Loucy (cell line): ENCODE data around the gene SNX8.

Source experiments
- H2AFZ ChIP-seq: fragments of 200-600 bp; sonication (generic); 2 replicates; pipeline ENCODE4 v1.6.0; 2016; ENCODE audit warnings: antibody characterized with exemption, mild to moderate bottlenecking, low read length, moderate library complexity
- H3F3A ChIP-seq: fragments of 200-600 bp; 2 replicates; pipeline ENCODE4 v1.6.0; 2016; ENCODE audit warnings: antibody characterized with exemption, low read depth, mild to moderate bottlenecking
- H3K27me3 ChIP-seq: fragments of 200-600 bp; sonication (generic); 2 replicates; pipeline ENCODE4 v1.6.1; 2014; ENCODE audit warnings: low read length, mild to moderate bottlenecking; ENCODE audit not compliant: insufficient read depth, poor library complexity, severe bottlenecking
- H3K36me3 ChIP-seq: fragments of 200-600 bp; sonication (generic); 2 replicates; pipeline ENCODE4 v1.6.1; 2016; ENCODE audit warnings: low read length; ENCODE audit not compliant: insufficient read depth
- H3K4me1 ChIP-seq: fragments of 200-600 bp; sonication (generic); 2 replicates; pipeline ENCODE4 v1.5.1; 2014; ENCODE audit warnings: low read length, mild to moderate bottlenecking; ENCODE audit not compliant: insufficient read depth, poor library complexity, severe bottlenecking
- H3K4me2 ChIP-seq: fragments of 200-600 bp; sonication (generic); 2 replicates; pipeline ENCODE4 v1.6.0; 2014; ENCODE audit warnings: antibody characterized with exemption, low read length, low read depth, mild to moderate bottlenecking; ENCODE audit not compliant: poor library complexity, severe bottlenecking
- H3K4me3 ChIP-seq: fragments of 200-600 bp; sonication (generic); 2 replicates; pipeline ENCODE4 v1.5.1; 2014; ENCODE audit warnings: low read length, mild to moderate bottlenecking, mixed read lengths; ENCODE audit not compliant: poor library complexity, severe bottlenecking
- H3K79me2 ChIP-seq: fragments of 200-600 bp; sonication (generic); 2 replicates; pipeline ENCODE4 v1.6.1; 2014; ENCODE audit warnings: low read length; ENCODE audit not compliant: insufficient read depth
- H3K9ac ChIP-seq: fragments of 200-600 bp; sonication (generic); 2 replicates; pipeline ENCODE4 v1.6.0; 2014; ENCODE audit warnings: mild to moderate bottlenecking, low read depth, low read length, moderate library complexity; ENCODE audit not compliant: poor library complexity, severe bottlenecking
- H3K9me2 ChIP-seq: fragments of 200-600 bp; sonication (generic); replicated peaks from 2 replicates; pipeline ENCODE4 v1.6.1; 2016; ENCODE audit warnings: low read depth, low read length, mixed read lengths
- H3K9me3 ChIP-seq: fragments of 200-600 bp; sonication (generic); 2 replicates; pipeline ENCODE4 v1.6.1; 2014; ENCODE audit warnings: mild to moderate bottlenecking, antibody characterized with exemption, low read length, low read depth; ENCODE audit not compliant: insufficient read depth
- H4K20me1 ChIP-seq: fragments of 200-600 bp; sonication (generic); 2 replicates; pipeline ENCODE4 v1.6.0; 2014; ENCODE audit warnings: antibody characterized with exemption, low read length, mild to moderate bottlenecking; ENCODE audit not compliant: insufficient read depth, poor library complexity, severe bottlenecking
- CTCF ChIP-seq: fragments of 200-600 bp; sonication (generic); conservative IDR thresholded peaks from 2 replicates; pipeline ENCODE4 v1.5.1; 2014; ENCODE audit warnings: mild to moderate bottlenecking, antibody characterized with exemption, low read length
- EZH2phosphoT487 ChIP-seq: fragments of 200-600 bp; IDR thresholded peaks from 2 replicates; pipeline ENCODE4 v1.6.1; 2018; ENCODE audit warnings: antibody characterized with exemption, mild to moderate bottlenecking, moderate library complexity, borderline replicate concordance

The SNX8 gene

GRCh38 chr7:2239242-2239641 lies 75.0 kb downstream of the SNX8 start:
- Histone ChIP-seq H3K27me3 (no peaks in the 10 kb centered on the region), H3K36me3 (peaks cover 23% of the 10 kb centered on the region; the same call in 1 of the 2 replicates), H3K4me2 (no peak overlapping the region), H3K4me1 (peaks cover 29% of the 10 kb centered on the region), H3F3A (peaks cover 7% of the 10 kb centered on the region; the same call in 1 of the 2 replicates), H3K9ac (no peak overlapping the region), H4K20me1 (peaks cover 17% of the 10 kb centered on the region), H3K9me2 (no peaks in the 10 kb centered on the region), H3K9me3 (no peaks in the 10 kb centered on the region), H3K79me2 (peaks cover 52% of the 10 kb centered on the region), H3K4me3 (no peak overlapping the region), H2AFZ (no peak overlapping the region)
- TF ChIP-seq CTCF = no peak

- Histone ChIP-seq H3K4me2 (no peak overlapping the region), H3K79me2 (peaks cover 37% of the 10 kb centered on the region)
- no peak for TF ChIP-seq EZH2phosphoT487
- TF ChIP-seq CTCF = no peak
Measured at GRCh38 chr7:2237109-2237602, 77.1 kb downstream of the SNX8 start.

GRCh38 chr7:2233926-2234325 lies 80.3 kb downstream of the SNX8 start:
- Histone ChIP-seq H3F3A (peaks cover 9% of the 10 kb centered on the region; the same call in 1 of the 2 replicates), H3K9me3 (no peaks in the 10 kb centered on the region), H3K9ac (no peak overlapping the region), H3K4me2 (no peak overlapping the region), H3K4me1 (peaks cover 25% of the 10 kb centered on the region), H3K27me3 (no peaks in the 10 kb centered on the region), H3K4me3 (no peak overlapping the region), H2AFZ (no peak overlapping the region), H4K20me1 (peaks cover 19% of the 10 kb centered on the region), H3K79me2 (peaks cover 38% of the 10 kb centered on the region), H3K36me3 (peaks cover 28% of the 10 kb centered on the region; the same call in 1 of the 2 replicates), H3K9me2 (no peaks in the 10 kb centered on the region)
- TF ChIP-seq CTCF = no peak
- no peak for TF ChIP-seq EZH2phosphoT487

More at GRCh38 chr7:2237109-2237602, 77.1 kb downstream of the SNX8 start:
- Histone ChIP-seq H3K27me3 (no peaks in the 10 kb centered on the region), H3K9ac (peak overlapping the region; percentile 34), H3K36me3 (peaks cover 23% of the 10 kb centered on the region; the same call in 1 of the 2 replicates), H3K4me1 (peaks cover 18% of the 10 kb centered on the region), H3F3A (peaks cover 9% of the 10 kb centered on the region; the same call in 1 of the 2 replicates), H4K20me1 (peaks cover 22% of the 10 kb centered on the region), H3K9me3 (no peaks in the 10 kb centered on the region), H2AFZ (no peak overlapping the region), H3K4me3 (no peak overlapping the region), H3K9me2 (no peaks in the 10 kb centered on the region)
